ENCODE results near the gene UFD1. TPM values are rescaled to one million over a fixed set of nuclear protein-coding genes. Genes with fewer than 3 reads are reported as not detected.

The UFD1 gene
- total RNA-seq, result 47.6 TPM

- DNase-seq (ENCODE audit: low spot score), result peak; percentile 86
Observed at GRCh38 chr22:19478901-19479354, at the start of gene UFD1. Gene UFD1, minus strand, starts transcription at chr22:19479193. Its CDS starts 108 bp downstream, at chr22:19479085.

- DNase-seq (ENCODE audit: low spot score), result no peak
Observed at GRCh38 chr22:19527861-19528417, 48.9 kb upstream of the UFD1 start.

- DNase-seq (ENCODE audit: low spot score), result no peak
Observed at GRCh38 chr22:19527321-19527721, 48.3 kb upstream of the UFD1 start.

- no peak for DNase-seq (ENCODE audit: low spot score)
Observed at GRCh38 chr22:19526702-19527111, 47.7 kb upstream of the UFD1 start.

- no peak for DNase-seq (ENCODE audit: low spot score)
Observed at GRCh38 chr22:19526076-19526701, 47.2 kb upstream of the UFD1 start.

GRCh38 chr22:19525666-19526065, 46.7 kb upstream of the UFD1 start:
- no peak for DNase-seq (ENCODE audit: low spot score)

- no peak for DNase-seq (ENCODE audit: low spot score)
Observed at GRCh38 chr22:19525116-19525660, 46.2 kb upstream of the UFD1 start.

GRCh38 chr22:19524170-19525115, 45.5 kb upstream of the UFD1 start, which contains the start of gene CLDN5:
Gene CLDN5, minus strand, starts transcription at chr22:19524410. Its CDS starts 155 bp downstream, at chr22:19524255.
- DNase-seq (ENCODE audit: low spot score), result no peak

- no peak for DNase-seq (ENCODE audit: low spot score)
Observed at GRCh38 chr22:19523240-19524169, 44.5 kb upstream of the UFD1 start.

GRCh38 chr22:19522881-19523239, 43.9 kb upstream of the UFD1 start:
- no peak for DNase-seq (ENCODE audit: low spot score)

GRCh38 chr22:19522190-19522880, 43.3 kb upstream of the UFD1 start:
- DNase-seq (ENCODE audit: low spot score), result no peak

GRCh38 chr22:19520566-19521305, 41.7 kb upstream of the UFD1 start:
- DNase-seq (ENCODE audit: low spot score), result no peak

GRCh38 chr22:19520007-19520406, 41.0 kb upstream of the UFD1 start:
- peak; percentile 23 for DNase-seq (ENCODE audit: low spot score)

GRCh38 chr22:19519041-19519926, 40.3 kb upstream of the UFD1 start:
- DNase-seq (ENCODE audit: low spot score), result no peak

GRCh38 chr22:19518635-19519034, 39.6 kb upstream of the UFD1 start:
- no peak for DNase-seq (ENCODE audit: low spot score)

GRCh38 chr22:19517919-19518611, 39.1 kb upstream of the UFD1 start:
- peak; percentile 6 for DNase-seq (ENCODE audit: low spot score)

- no peak for DNase-seq (ENCODE audit: low spot score)
Observed at GRCh38 chr22:19517171-19517500, 38.1 kb upstream of the UFD1 start.

Measured in ureter (tissue), 1 donor.